GM12878 (cell line): ENCODE results near the gene MYO1D. TPM values are rescaled to one million over a fixed set of nuclear protein-coding genes. Genes with fewer than 3 reads are reported as not detected.

Source experiments
- ATAC-seq: fragments of 200-7000 bp; cut with Tn5 transposase; 3 replicates; pipeline ENCODE4 v1.9.1; 2020; ENCODE audit warnings: mild to moderate bottlenecking, moderate library complexity
- BruUV-seq: library from RNA; stranded (reverse); fragments of 400-500 nt; replicated peaks from 2 replicates; lab custom pipeline; 2021; lab: Mats Ljungman, UMichigan
- CTCF ChIA-PET: fragments of 300-600 bp; sonication (Branson Sonifier 250); formaldehyde crosslinking; extraction: SDS; loops from one replicate; lab custom pipeline; 2021; ENCODE audit warnings: inconsistent platforms; lab: Yijun Ruan, JAX
- POLR2A ChIA-PET: fragments of 350-600 bp; formaldehyde crosslinking; extraction: SDS; loops from one replicate; lab custom pipeline; 2021; ENCODE audit warnings: inconsistent platforms; lab: Charles Lee
- RAD21 ChIA-PET: fragments of 300-600 bp; sonication (Branson Sonifier 250); formaldehyde crosslinking; loops from one replicate; lab custom pipeline; 2023; ENCODE audit warnings: antibody characterized with exemption; ENCODE audit not compliant: unreplicated experiment; lab: Charles Lee
- SMC1A ChIA-PET: fragments of 300-600 bp; sonication (Branson Sonifier 250); formaldehyde crosslinking; loops from one replicate; lab custom pipeline; 2023; ENCODE audit not compliant: unreplicated experiment, uncharacterized antibody; lab: Charles Lee
- DNase-seq: peaks from one replicate; pipeline ENCODE4 v3.0.0-alpha.2; 2011; ENCODE audit warnings: low read depth, low spot score
- FAIRE-seq: peaks from 3 replicates; lab custom pipeline; 2011; peaks lifted over from hg19 to GRCh38; lab: Jason Lieb, UNC
- H2AFZ ChIP-seq: 2 replicates; pipeline ENCODE4 v1.6.0; 2011; ENCODE audit warnings: low read depth, low read length, control low read depth; ENCODE audit not compliant: control insufficient read depth
- H3K27ac ChIP-seq: 2 replicates; pipeline ENCODE4 v1.5.1; 2011; ENCODE audit warnings: control low read depth; ENCODE audit not compliant: control insufficient read depth, insufficient read depth
- H3K27me3 ChIP-seq, 2 experiments: replicated peaks in 1 of 2; 2 replicates each; pipeline versions ENCODE4 v1.6.0 to v1.6.1; 2011; ENCODE audit warnings: low read length in 1 of 2; ENCODE audit not compliant: control insufficient read depth in 2 of 2, insufficient read depth in 2 of 2
- H3K36me3 ChIP-seq, 2 experiments: 2 replicates each; pipeline ENCODE4 v1.5.1; 2011; ENCODE audit warnings: low read length in 1 of 2; ENCODE audit not compliant: control insufficient read depth in 2 of 2, insufficient read depth in 2 of 2
- H3K4me1 ChIP-seq: 2 replicates; pipeline ENCODE4 v1.6.1; 2011; ENCODE audit warnings: mild to moderate bottlenecking, low read length, moderate library complexity, mixed read lengths; ENCODE audit not compliant: control insufficient read depth, insufficient read depth
- H3K4me2 ChIP-seq: 2 replicates; pipeline ENCODE4 v1.6.0; 2011; ENCODE audit warnings: control low read depth; ENCODE audit not compliant: control insufficient read depth, insufficient read depth
- H3K4me3 ChIP-seq: fragments of 200-600 bp; sonication (generic); 2 replicates; pipeline ENCODE4 v1.5.1; 2016
- H3K79me2 ChIP-seq: 2 replicates; pipeline ENCODE4 v1.6.0; 2011; ENCODE audit warnings: low read length; ENCODE audit not compliant: control insufficient read depth, insufficient read depth
- H3K9ac ChIP-seq: 2 replicates; pipeline ENCODE4 v1.8.0; 2011; ENCODE audit warnings: low read length, control low read depth, mixed read lengths; ENCODE audit not compliant: control insufficient read depth, insufficient read depth
- H3K9me3 ChIP-seq: replicated peaks from 3 replicates; pipeline ENCODE4 v1.5.1; 2011; ENCODE audit warnings: mild to moderate bottlenecking, low read length; ENCODE audit not compliant: control insufficient read depth, insufficient read depth
- H4K20me1 ChIP-seq: 2 replicates; pipeline ENCODE4 v1.6.0; 2011; ENCODE audit not compliant: control insufficient read depth, insufficient read depth
- BMI1 ChIP-seq: fragments of 450-650 bp; IDR thresholded peaks from 2 replicates; pipeline ENCODE4 v1.6.1; 2016; ENCODE audit warnings: mild to moderate bottlenecking, moderate library complexity, borderline replicate concordance
- CBFB ChIP-seq: IDR thresholded peaks from 2 replicates; pipeline ENCODE4 v1.6.1; 2016; ENCODE audit warnings: antibody characterized with exemption, low read depth
- KLF5 ChIP-seq: fragments of 450-650 bp; IDR thresholded peaks from 2 replicates; pipeline ENCODE4 v1.6.1; 2014; ENCODE audit warnings: mild to moderate bottlenecking; ENCODE audit not compliant: partially characterized antibody
- MTA3 ChIP-seq: IDR thresholded peaks from 2 replicates; pipeline ENCODE4 v1.6.1; 2012; ENCODE audit warnings: low read length, inconsistent platforms, borderline replicate concordance
- NBN ChIP-seq: fragments of 450-650 bp; IDR thresholded peaks from 2 replicates; pipeline ENCODE4 v1.6.1; 2016
- NR2C1 ChIP-seq: fragments of 450-650 bp; IDR thresholded peaks from 2 replicates; pipeline ENCODE4 v1.6.1; 2017; ENCODE audit warnings: antibody characterized with exemption, mild to moderate bottlenecking, moderate library complexity
- RAD21 ChIP-seq: IDR thresholded peaks from 2 replicates; pipeline ENCODE4 v1.6.1; 2011; ENCODE audit warnings: mild to moderate bottlenecking, low read depth, low read length, moderate library complexity; ENCODE audit not compliant: insufficient read depth
- RB1 ChIP-seq: fragments of 450-650 bp; formaldehyde crosslinking; IDR thresholded peaks from 2 replicates; pipeline ENCODE4 v1.6.1; 2017; ENCODE audit warnings: mild to moderate bottlenecking, borderline replicate concordance
- RCOR1 ChIP-seq: conservative IDR thresholded peaks from 2 replicates; pipeline ENCODE4 v1.6.1; 2012; ENCODE audit warnings: low read depth, low read length, improper control_type of control experiment
- STAT1 ChIP-seq: fragments of 450-650 bp; conservative IDR thresholded peaks from 2 replicates; pipeline ENCODE4 v1.6.1; 2014; ENCODE audit warnings: antibody characterized with exemption, mild to moderate bottlenecking
- ZNF384 ChIP-seq: IDR thresholded peaks from 2 replicates; pipeline ENCODE4 v1.6.1; 2012; ENCODE audit warnings: low read depth, mild to moderate bottlenecking, low read length, improper control_type of control experiment, borderline replicate concordance
- WGBS: methylation state at CpG from one replicate; pipeline ENCODE4 v1.1.6; 2016; ENCODE audit warnings: low lambda C conversion rate; ENCODE audit not compliant: insufficient replicate concordance, insufficient coverage; ENCODE audit errors: missing lambda C conversion rate; 5-methylcytosine and 5-hydroxymethylcytosine counted together
- in situ Hi-C: fragments of 300-500 bp; cut with MboI; formaldehyde crosslinking; loops from 9 replicates; pipeline ENCODE4 v1.14.3; 2018; ENCODE audit warnings: mixed read lengths
- intact Hi-C: fragments of 100-400 bp; cut with micrococcal nuclease; formaldehyde crosslinking; loops from one replicate; pipeline ENCODE4 v1.14.2; 2022; ENCODE audit not compliant: unreplicated experiment
- polyA plus RNA-seq, 11 experiments: library from polyadenylated mRNA; depleted of rRNA in 4 of 11; unstranded in 6 of 11; stranded (reverse) in 5 of 11; fragments of >200 nt; fragmentation: Nextera tagmentation in 4 of 11; fragmentation: Illumina TruSeq in 1 of 11; extraction: Ambion mirVana in 4 of 11; extraction: Trizol in 1 of 11; gene quantifications; 1 replicate in 1 of 11; 2 replicates in 10 of 11; pipeline versions ENCODE4 v1.2.1 to v1.2.3, GENCODE V29; 2011 to 2016; ENCODE audit warnings: inconsistent platforms in 2 of 11, missing spikeins in 2 of 11, low read depth in 1 of 11
- total RNA-seq, 4 experiments: library from RNA; depleted of rRNA in 3 of 4; stranded (reverse); fragments of >200 nt in 3 of 4; fragmentation: Illumina TruSeq in 1 of 4; extraction: Trizol in 1 of 4; gene quantifications; 2 replicates each; pipeline versions ENCODE4 v1.2.1 to v1.2.3, GENCODE V29; 2013 to 2021
- TF ChIP-seq, protein P1 (sequence below): fragments of 450-650 bp; IDR thresholded peaks from 2 replicates; pipeline ENCODE4 v1.6.1; 2017; ENCODE audit warnings: mild to moderate bottlenecking, moderate library complexity

MYO1D gene
- total and polyA plus RNA-seq, 10 of the 15 experiments (the other 5 are each of a cell fraction or from before 2014, with no cell fraction given), result 1.8 to 37.7 (median 25.4) TPM

DNA sequence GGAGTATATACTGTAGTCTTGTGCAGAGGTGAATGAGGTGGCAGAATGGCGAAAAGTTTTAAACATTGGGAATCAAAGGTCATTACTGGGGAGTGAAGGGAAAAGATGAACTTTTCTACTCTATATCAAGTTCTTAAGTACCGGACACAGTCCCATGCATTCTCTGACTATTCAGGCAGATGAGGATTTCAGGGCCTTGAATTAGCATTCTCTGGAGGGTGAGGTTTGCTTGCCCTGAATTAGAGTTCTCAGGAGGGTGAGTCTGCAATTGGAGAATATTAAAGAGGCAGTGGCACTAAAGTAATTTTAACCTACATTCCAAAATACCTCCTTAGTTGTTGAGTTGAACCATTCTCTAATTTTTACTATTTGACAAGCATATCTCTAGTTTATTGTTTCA is 423.6 kb downstream of the MYO1D start:
- no peak for DNase-seq
- Histone ChIP-seq H3K79me2 (peaks cover 10% of the 10 kb centered on the region), H4K20me1 (no peaks in the 10 kb centered on the region), H3K27ac (no peak overlapping the region), H3K4me1 (no peaks in the 10 kb centered on the region), H3K9ac (no peak overlapping the region), H3K9me3 (no peaks in the 10 kb centered on the region), H2AFZ (no peak overlapping the region), H3K36me3 (peaks cover 8 to 21% of the 10 kb centered on the region in 2 experiments), H3K4me3 (no peak overlapping the region), H3K27me3 (no peaks in the 10 kb centered on the region), H3K4me2 (no peak overlapping the region)
- no peak for FAIRE-seq
- no TSS peak for BruUV-seq
- ChIA-PET CTCF (interaction anchor here (1.5 to 3.9 kb wide), 3 partner anchors 9 to 16 kb away, joined by 3 to 25 read pairs (median 5); partner anchors contain the start of gene PSMD11), SMC1A (no interaction called here), RAD21 (no interaction called here), POLR2A (no interaction called here)
- ATAC-seq, result no peak
- TF ChIP-seq MTA3 (no peak), CBFB (no peak), KLF5 (no peak), NR2C1 (no peak), NBN (no peak), STAT1 (no peak), ZNF384 (no peak), RCOR1 (no peak), RB1 (no peak), RAD21 (no peak), BMI1 (no peak)
- TF ChIP-seq, protein P1, sequence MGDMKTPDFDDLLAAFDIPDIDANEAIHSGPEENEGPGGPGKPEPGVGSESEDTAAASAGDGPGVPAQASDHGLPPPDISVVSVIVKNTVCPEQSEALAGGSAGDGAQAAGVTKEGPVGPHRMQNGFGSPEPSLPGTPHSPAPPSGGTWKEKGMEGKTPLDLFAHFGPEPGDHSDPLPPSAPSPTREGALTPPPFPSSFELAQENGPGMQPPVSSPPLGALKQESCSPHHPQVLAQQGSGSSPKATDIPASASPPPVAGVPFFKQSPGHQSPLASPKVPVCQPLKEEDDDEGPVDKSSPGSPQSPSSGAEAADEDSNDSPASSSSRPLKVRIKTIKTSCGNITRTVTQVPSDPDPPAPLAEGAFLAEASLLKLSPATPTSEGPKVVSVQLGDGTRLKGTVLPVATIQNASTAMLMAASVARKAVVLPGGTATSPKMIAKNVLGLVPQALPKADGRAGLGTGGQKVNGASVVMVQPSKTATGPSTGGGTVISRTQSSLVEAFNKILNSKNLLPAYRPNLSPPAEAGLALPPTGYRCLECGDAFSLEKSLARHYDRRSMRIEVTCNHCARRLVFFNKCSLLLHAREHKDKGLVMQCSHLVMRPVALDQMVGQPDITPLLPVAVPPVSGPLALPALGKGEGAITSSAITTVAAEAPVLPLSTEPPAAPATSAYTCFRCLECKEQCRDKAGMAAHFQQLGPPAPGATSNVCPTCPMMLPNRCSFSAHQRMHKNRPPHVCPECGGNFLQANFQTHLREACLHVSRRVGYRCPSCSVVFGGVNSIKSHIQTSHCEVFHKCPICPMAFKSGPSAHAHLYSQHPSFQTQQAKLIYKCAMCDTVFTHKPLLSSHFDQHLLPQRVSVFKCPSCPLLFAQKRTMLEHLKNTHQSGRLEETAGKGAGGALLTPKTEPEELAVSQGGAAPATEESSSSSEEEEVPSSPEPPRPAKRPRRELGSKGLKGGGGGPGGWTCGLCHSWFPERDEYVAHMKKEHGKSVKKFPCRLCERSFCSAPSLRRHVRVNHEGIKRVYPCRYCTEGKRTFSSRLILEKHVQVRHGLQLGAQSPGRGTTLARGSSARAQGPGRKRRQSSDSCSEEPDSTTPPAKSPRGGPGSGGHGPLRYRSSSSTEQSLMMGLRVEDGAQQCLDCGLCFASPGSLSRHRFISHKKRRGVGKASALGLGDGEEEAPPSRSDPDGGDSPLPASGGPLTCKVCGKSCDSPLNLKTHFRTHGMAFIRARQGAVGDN, result no peak
- 94% methylated on average over 2 of the region's 2 CpGs for WGBS
- intact Hi-C loops, result no loop called here
- in situ Hi-C loops, result loop anchor here (25.0 kb wide), 1 partner anchor 459 kb away; no protein-coding TSS in a partner anchor
